Esophagus muscularis mucosa (tissue), 4 donors: ENCODE results near the gene RNF141.

Experiments
- EP300 ChIP-seq: sonication (generic); formaldehyde crosslinking; IDR thresholded peaks from one replicate; pipeline ENCODE4 v1.6.1; 2017; ENCODE audit warnings: antibody characterized with exemption
- POLR2A ChIP-seq: fragments of 450-650 bp; IDR thresholded peaks from one replicate; pipeline ENCODE4 v1.6.1; 2017; ENCODE audit warnings: antibody characterized with exemption, moderate library complexity, mild to moderate bottlenecking, low read depth
- TF ChIP-seq, protein P1 (sequence below), 3 experiments: fragments of 200-600 bp in 2 of 3; fragments of 450-650 bp in 1 of 3; sonication (generic) in 2 of 3; IDR thresholded peaks; one replicate each; pipeline ENCODE4 v1.5.1; 2017 to 2019; ENCODE audit warnings: antibody characterized with exemption in 3 of 3, mild to moderate bottlenecking in 2 of 3, moderate library complexity in 1 of 3

DNA sequence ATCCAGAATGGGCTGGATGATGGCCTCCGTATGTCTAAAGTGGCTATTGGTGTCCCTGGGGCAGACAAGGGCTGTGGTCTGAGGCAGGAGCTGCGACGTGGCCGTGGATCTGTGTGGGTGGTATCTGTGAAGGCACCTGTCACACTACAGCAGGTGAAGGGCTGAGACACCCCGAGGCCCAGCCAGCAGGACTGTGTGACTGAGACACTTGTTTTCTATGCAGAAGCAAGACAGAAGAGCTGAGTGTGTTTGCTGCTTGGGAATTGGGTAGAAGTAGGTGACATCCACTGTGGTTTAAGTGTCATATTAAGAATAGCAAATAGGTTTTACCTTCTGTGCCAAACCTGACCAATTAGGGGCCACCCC lies 51.0 kb downstream of the RNF141 start:
- TF ChIP-seq, protein P1, sequence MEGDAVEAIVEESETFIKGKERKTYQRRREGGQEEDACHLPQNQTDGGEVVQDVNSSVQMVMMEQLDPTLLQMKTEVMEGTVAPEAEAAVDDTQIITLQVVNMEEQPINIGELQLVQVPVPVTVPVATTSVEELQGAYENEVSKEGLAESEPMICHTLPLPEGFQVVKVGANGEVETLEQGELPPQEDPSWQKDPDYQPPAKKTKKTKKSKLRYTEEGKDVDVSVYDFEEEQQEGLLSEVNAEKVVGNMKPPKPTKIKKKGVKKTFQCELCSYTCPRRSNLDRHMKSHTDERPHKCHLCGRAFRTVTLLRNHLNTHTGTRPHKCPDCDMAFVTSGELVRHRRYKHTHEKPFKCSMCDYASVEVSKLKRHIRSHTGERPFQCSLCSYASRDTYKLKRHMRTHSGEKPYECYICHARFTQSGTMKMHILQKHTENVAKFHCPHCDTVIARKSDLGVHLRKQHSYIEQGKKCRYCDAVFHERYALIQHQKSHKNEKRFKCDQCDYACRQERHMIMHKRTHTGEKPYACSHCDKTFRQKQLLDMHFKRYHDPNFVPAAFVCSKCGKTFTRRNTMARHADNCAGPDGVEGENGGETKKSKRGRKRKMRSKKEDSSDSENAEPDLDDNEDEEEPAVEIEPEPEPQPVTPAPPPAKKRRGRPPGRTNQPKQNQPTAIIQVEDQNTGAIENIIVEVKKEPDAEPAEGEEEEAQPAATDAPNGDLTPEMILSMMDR (IDR thresholded peaks at IDR 0.05) = no peak
- TF ChIP-seq POLR2A (no peak), EP300 (no peak)
